Left cardiac atrium (tissue), 4 donors: ENCODE data around the gene HECTD4. TPM values are rescaled to one million over a fixed set of nuclear protein-coding genes. Genes with fewer than 3 reads are reported as not detected.
"Not testable (repeated sequence)": the region's sequence is repeated elsewhere in the genome, so short reads cannot be mapped to it uniquely, and the experiment has no call there.

Experiments used
- ATAC-seq, 2 donors: fragments of 200-7000 bp; cut with Tn5 transposase; one replicate each; pipeline ENCODE4 v1.9.1; 2020; ENCODE audit warnings: mild to moderate bottlenecking in 2 of 2, moderate library complexity in 2 of 2
- DNase-seq: peaks from one replicate; pipeline ENCODE4 v3.0.0-alpha.2; 2020
- intact Hi-C, 2 donors: fragments of 100-400 bp; cut with DNase I; formaldehyde crosslinking; loops; one replicate each; pipeline versions ENCODE4 v1.14.1 to v1.15.1; 2022 to 2023
- total RNA-seq, 2 donors: library from RNA; stranded (reverse); fragmentation: NEBNext Ultra II Directional; extraction: Animal tissue kit (Norgen Biotek cat#: 25700); gene quantifications; one replicate each; pipeline ENCODE4 v1.2.1, GENCODE V29; 2021
- donor health status: DM: no; HTN: yes; CAD: no.
- donor health status: DM: no; HTN: yes; CAD: no; lungs with severe emphysema.
- donor health status: DM: yes; HTN: yes; CAD: no.
- donor health status: Dilated cardiomyopathy.

HECTD4 gene
- total RNA-seq, 2 donors from 2014 or later, result 22.2 to 24.4 TPM

DNA sequence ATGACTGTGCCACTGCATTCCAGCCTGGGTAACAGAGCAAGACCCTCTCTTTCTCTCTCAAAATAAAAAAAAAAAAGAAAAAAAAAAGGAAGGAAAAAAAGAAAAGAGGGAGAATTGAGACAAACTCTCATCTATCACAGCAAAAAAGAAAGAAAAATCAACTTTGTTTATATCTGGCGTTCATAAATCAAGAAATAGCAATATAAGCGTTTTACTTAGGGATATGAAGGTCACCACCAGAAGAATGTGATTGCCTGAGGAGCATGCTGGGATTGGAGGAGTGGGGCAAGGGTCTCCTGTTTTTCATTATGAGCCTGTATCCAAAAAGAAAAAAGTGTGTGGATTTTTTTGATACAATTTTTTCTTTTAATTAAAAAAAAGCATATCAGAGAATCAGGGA, 78.4 kb downstream of the HECTD4 start:
- ATAC-seq, result no peak
- intact Hi-C loops, result no loop called here
- no peak for DNase-seq

DNA sequence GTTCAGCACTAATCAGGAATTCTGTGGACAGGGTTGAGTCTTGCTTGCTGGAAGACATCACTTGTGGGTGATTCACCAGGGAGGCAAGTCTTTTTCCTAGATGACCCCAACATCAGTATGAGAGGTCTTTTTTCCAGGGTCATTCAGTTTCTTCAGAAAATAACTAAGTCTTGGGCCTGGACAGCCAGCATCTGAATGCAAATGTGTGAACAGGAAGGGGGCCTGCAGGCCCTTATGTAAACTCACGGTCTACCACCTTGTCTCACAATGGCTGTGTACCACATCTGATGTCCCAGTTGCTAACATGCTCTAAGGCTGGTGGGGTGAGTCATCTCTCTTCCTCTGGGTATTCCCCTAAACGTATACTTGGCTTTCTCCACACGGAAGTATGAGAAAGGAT, 79.2 kb downstream of the HECTD4 start:
- ATAC-seq, result peak in 1 of 2 donors; percentile 31
- intact Hi-C loops, result no loop called here
- no peak for DNase-seq

- ATAC-seq (no peak), DNase-seq (no peak)
- intact Hi-C loops, result loop anchor here in 1 of 2 donors (10.0 kb wide), 1 partner anchor 85 kb away; the partner anchor contains the start of gene HECTD4
Observed at GRCh38 chr12:112299704-112300103, 82.5 kb downstream of the HECTD4 start.

DNA sequence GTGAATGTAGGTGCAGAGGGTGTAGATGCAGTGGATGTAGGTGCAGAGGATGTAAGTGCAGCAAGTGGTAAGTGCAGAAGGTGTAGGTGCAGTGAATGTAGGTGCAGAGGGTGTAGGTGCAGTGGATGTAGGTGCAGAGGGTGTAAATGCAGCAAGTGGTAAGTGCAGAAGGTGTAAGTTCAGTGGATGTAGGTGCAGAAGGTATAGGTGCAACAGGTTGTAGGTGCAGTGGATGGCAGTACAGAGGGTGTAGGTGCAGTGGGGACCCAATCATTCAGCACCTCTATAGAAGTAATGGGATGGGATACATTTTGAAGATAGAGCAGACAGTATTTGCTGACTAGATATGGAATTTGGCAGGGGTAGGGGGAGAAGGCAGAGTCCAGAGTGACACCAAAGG, 85.0 kb downstream of the HECTD4 start:
- ATAC-seq (no peak), DNase-seq (no peak)
- intact Hi-C loops, result loop anchor here in 1 of 2 donors (10.0 kb wide), 1 partner anchor 88 kb away; the partner anchor contains the start of gene HECTD4

DNA sequence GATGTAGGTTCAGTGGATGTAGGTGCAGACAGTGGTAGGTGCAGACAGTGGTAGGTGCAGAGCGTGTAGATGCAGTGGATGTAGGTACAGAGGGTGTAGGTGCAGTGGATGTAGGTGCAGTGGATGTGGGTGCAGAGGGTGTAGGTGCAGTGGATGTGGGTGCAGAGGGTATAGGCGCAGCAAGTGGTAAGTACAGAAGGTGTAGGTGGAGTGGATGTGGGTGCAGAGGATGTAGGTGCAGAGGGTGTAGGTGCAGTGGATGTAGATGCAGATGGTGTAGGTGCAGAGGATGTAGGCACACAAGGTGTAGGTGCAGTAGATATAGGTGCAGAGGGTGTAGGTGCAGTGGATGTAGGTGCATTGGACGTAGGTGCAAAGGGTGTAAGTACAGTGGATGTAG, 86.0 kb downstream of the HECTD4 start:
- intact Hi-C loops, result loop anchor here in 1 of 2 donors (10.0 kb wide), 1 partner anchor 89 kb away; the partner anchor contains the start of gene HECTD4
- ATAC-seq, result no peak
- DNase-seq, result no peak

DNA sequence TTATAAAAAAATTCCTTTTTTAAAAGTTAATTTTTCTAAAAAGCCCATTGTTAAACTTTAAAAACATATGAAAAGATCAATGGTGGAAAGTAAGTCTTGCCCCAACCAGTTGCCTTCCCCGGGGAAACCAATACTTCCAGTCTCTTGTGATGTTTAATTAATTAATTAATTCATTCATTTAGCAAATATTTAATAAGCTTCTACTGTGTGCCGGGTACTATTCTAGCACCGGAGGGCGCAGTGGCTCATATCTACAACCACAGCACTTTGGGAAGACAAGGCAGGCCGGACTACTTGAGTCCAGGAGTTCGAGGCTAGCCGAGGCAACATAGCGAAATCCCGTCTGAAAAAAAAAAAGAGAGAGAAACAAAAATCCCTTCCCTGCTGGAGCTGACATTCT, 87.4 kb downstream of the HECTD4 start:
- intact Hi-C loops, result loop anchor here in 1 of 2 donors (10.0 kb wide), 1 partner anchor 90 kb away; the partner anchor contains the start of gene HECTD4
- ATAC-seq (no peak), DNase-seq (no peak)

GRCh38 chr12:112288638-112289037, 93.6 kb downstream of the HECTD4 start:
- ATAC-seq (no peak), DNase-seq (no peak)
- intact Hi-C loops, result no loop called here

DNA sequence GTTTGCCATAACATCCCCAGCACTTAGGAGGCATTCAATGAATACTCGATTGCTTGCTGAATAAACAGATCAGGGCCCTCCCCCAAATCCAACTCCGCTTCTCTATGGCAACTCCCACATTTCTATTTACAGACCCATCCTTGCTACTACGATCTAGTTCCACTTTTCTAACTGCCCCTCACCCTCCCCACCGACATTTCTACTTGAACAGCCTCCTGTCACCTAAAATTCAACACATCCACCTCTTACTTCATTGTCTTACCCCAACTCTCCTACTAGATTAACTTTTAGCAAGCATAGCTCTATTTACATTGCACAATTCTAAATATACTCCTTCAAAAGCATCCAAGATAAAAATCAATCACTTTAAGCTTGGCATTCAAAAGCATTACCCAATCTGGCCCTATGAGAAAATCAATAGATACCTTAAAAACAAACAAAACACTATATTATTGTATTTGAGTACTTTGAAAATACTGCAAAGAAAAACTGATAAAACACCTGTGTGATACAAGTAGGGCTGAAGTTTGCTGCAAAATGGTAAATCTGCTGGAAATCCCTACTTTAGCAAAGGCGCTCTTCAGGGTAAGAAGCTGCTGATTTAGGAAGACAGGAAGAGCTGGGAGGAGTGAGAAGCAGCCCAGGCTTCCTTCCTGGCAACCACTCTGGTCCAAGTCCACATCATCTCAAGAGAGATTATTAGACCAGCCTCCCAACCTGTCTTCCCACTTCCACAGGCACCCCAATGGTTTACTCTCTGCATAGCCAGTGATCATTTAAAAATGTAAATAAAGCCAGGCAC, 96.4 kb downstream of the HECTD4 start:
- ATAC-seq (no peak), DNase-seq (no peak)
- intact Hi-C loops, result no loop called here

GRCh38 chr12:112283546-112283945, 98.7 kb downstream of the HECTD4 start:
- DNase-seq, result no peak
- intact Hi-C loops, result no loop called here
- ATAC-seq, result peak; percentile 39 to 67

DNA sequence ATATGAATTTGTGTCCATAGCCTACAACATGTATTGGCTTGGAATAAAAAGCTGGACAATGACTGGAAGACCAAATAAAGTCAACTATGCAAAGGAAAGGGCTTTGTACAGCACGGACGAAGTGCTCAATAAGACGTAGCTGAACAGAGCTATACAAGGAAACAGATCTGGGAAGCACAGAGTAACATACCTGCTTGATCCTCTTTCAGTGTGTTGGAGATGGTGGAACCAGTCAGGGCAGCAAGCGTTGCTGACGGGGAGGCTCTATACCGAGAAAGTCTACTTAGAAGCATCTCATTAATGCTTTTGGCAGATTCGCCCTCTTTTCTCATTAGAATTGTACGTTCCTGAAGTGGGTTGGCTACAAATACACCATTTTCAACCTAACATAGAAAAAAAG, 99.3 kb downstream of the HECTD4 start:
- intact Hi-C loops, result no loop called here
- ATAC-seq (no peak), DNase-seq (no peak)

GRCh38 chr12:112275836-112276235, 106.4 kb downstream of the HECTD4 start:
- ATAC-seq (no peak), DNase-seq (no peak)
- intact Hi-C loops, result no loop called here

- intact Hi-C loops, result no loop called here
- DNase-seq, result no peak
- no peak for ATAC-seq
Observed at GRCh38 chr12:112275207-112275606, 107.0 kb downstream of the HECTD4 start.

- intact Hi-C loops, result no loop called here
- DNase-seq (no peak), ATAC-seq (no peak)
Observed at GRCh38 chr12:112270673-112271072, 111.6 kb downstream of the HECTD4 start.

DNA sequence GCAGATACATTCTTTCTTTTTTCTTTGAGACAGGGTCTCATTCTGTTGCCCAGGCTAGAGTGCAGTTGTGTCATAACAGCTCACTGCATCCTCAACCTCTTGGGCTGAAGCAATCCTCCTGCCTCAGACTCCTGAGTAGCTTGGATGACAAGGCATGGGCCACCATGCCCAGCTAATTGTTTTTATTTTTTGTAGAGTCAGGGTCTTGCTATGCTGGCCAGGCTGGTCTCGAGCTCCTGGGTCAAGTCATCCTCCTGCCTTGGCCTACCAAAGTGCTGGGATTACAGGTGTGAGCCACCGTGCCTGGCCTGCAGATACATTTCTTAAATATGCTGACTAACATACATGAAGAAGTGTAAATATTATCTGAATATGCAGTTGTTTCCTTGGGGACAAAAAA, 115.8 kb downstream of the HECTD4 start:
- DNase-seq, result no peak
- no peak for ATAC-seq
- intact Hi-C loops, result loop anchor here in 1 of 2 donors (5.0 kb wide), 1 partner anchor 121 kb away; no protein-coding TSS in a partner anchor

- ATAC-seq, result no peak
- intact Hi-C loops, result no loop called here
- no peak for DNase-seq
Observed at GRCh38 chr12:112261559-112261958, 120.7 kb downstream of the HECTD4 start.

- ATAC-seq, result no peak
- intact Hi-C loops, result no loop called here
- DNase-seq, result no peak
Observed at GRCh38 chr12:112258926-112259325, 123.3 kb downstream of the HECTD4 start.

- no peak for DNase-seq
- ATAC-seq, result no peak
- intact Hi-C loops, result no loop called here
Observed at GRCh38 chr12:112256780-112257179, 125.5 kb downstream of the HECTD4 start.

GRCh38 chr12:112252184-112252583, 130.0 kb downstream of the HECTD4 start:
- DNase-seq (no peak), ATAC-seq (no peak)
- intact Hi-C loops, result no loop called here

GRCh38 chr12:112244902-112245301, 137.3 kb downstream of the HECTD4 start:
- intact Hi-C loops, ATAC-seq, DNase-seq: not testable (repeated sequence)

DNA sequence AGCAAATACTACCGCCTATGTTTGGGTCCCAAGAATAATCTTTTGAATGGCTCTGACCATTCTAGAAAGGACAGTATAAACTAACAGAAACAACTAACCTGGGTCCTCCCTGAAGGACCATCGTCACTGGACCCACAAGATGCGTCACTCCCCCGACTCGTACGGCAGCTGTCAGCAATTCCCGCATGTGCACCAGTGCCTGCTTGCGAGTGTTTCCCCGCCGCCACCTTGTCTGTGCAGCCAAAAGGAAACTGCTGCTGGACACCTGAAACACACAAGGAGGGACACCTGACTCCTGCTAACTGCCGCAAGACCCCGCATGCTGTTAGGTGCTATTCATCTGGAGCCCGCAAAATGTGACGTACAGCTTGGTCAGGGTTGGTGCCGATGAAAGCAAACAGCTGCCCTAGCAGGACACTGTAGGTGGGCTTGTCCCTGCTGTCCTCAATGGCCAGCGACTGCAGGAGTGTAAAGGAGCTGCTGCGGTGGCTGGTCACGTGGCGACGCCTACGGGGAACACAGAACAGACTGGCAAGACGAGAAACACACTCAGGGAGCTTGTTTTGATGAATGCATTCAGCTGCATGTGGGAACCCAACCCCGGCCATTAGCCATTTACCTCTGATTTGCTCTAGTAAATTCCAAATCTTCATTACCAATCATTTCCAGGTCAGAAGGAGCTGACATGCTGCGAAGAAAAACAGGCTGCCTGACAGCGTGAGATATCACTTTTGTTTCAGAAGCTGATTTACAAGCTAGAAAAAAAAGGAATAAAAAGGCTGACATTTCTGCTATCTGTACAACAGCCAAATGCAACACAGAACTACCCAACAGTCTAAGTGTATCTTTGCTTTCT, 138.7 kb downstream of the HECTD4 start:
- DNase-seq, result no peak
- intact Hi-C loops, result no loop called here
- ATAC-seq, result no peak
